Adrenal gland (tissue), 12 donors: ENCODE data around the gene ADD1. TPM values are rescaled to one million over a fixed set of nuclear protein-coding genes. Genes with fewer than 3 reads are reported as not detected.

Experiments
- DNase-seq, 7 donors: peaks; one replicate each; pipeline ENCODE4 v3.0.0-alpha.2; 2019 to 2020
- H3K27ac ChIP-seq, 5 donors: fragments of 200-600 bp; sonication (generic) in 4 of 5; 1 replicate in 3 of 5; 2 replicates in 2 of 5; pipeline versions ENCODE4 v1.5.1 to v1.8.0; 2016 to 2020; ENCODE audit warnings: mild to moderate bottlenecking in 1 of 5
- H3K27me3 ChIP-seq: fragments of 200-600 bp; 2 replicates; pipeline ENCODE4 v1.8.0; 2021
- H3K36me3 ChIP-seq, 2 donors: fragments of 200-600 bp; replicated peaks in 1 of 2; 1 replicate in 1 of 2; 2 replicates in 1 of 2; pipeline versions ENCODE4 v1.5.1 to v1.8.0; 2018 to 2022
- H3K4me1 ChIP-seq, 2 donors: fragments of 200-600 bp; replicated peaks in 1 of 2; 1 replicate in 1 of 2; 2 replicates in 1 of 2; pipeline versions ENCODE4 v1.5.1 to v1.8.0; 2018 to 2021
- H3K4me3 ChIP-seq, 4 donors: fragments of 200-600 bp; sonication (generic) in 3 of 4; one replicate each; pipeline ENCODE4 v1.5.1; 2016 to 2018
- H3K9me3 ChIP-seq, 3 donors: fragments of 200-600 bp; sonication (generic) in 1 of 3; replicated peaks in 1 of 3; 1 replicate in 2 of 3; 2 replicates in 1 of 3; pipeline versions ENCODE4 v1.5.1 to v1.8.0; 2016 to 2021
- POLR2A ChIP-seq, 2 donors: fragments of 450-650 bp; IDR thresholded peaks; one replicate each; pipeline ENCODE4 v1.6.1; 2017; ENCODE audit warnings: antibody characterized with exemption in 2 of 2, mild to moderate bottlenecking in 2 of 2, moderate library complexity in 1 of 2
- WGBS, 4 donors: extraction: QIAGEN DNeasy Blood & Tissue Kit in 2 of 4; methylation state at CpG; one replicate each; pipeline versions ENCODE4 v1.1.5 to v1.1.7; 2013 to 2017; 5-methylcytosine and 5-hydroxymethylcytosine counted together
- intact Hi-C, 2 donors: fragments of 100-400 bp; cut with DNase I; formaldehyde crosslinking; loops; one replicate each; pipeline versions ENCODE4 v1.14.1 to v1.15.0; 2022 to 2023
- polyA plus RNA-seq, 3 donors: library from polyadenylated mRNA; stranded (reverse); fragments of 200-250 nt in 2 of 3; fragments of 350-450 nt in 1 of 3; fragmentation: Illumina TruSeq in 1 of 3; extraction: RNeasy Lipid Tissue Mini Kit (QIAGEN cat#74804) in 1 of 3; gene quantifications; one replicate each; pipeline ENCODE4 v1.2.3, GENCODE V29; 2013 to 2014
- total RNA-seq, 9 donors: library from RNA; depleted of rRNA in 4 of 9; stranded (reverse); fragments of >200 nt in 4 of 9; fragments of 120-200 nt in 1 of 9; fragmentation: NEBNext Ultra II Directional in 1 of 9; extraction: Animal tissue kit (Norgen Biotek cat#: 25700) in 1 of 9; gene quantifications; one replicate each; pipeline versions ENCODE4 v1.1.0 to v1.2.4, GENCODE V29; 2013 to 2023
- TF ChIP-seq, protein P1 (sequence below), 6 experiments: fragments of 450-650 bp in 4 of 6; fragments of 200-600 bp in 2 of 6; sonication (generic) in 1 of 6; IDR thresholded peaks; 1 replicate in 5 of 6; 2 replicates in 1 of 6; pipeline versions ENCODE4 v1.5.1 to v1.8.0; 2016 to 2021; ENCODE audit warnings: antibody characterized with exemption in 6 of 6, mild to moderate bottlenecking in 2 of 6, moderate library complexity in 1 of 6
- donor health status: healthy with polysubstance abuse.
- donor health status: Bipolar disorder and iron deficiency.
- donor health status: DM: yes; HTN: yes; CAD: no.
- donor health status: DM: no; HTN: no; CAD: no.
- donor health status: DM: no; HTN: no; CAD: no.
- donor health status: DM: yes; HTN: yes; CAD: no.

Gene ADD1
- total and polyA plus RNA-seq, 12 donors = 134 to 468 (median 241) TPM

DNA sequence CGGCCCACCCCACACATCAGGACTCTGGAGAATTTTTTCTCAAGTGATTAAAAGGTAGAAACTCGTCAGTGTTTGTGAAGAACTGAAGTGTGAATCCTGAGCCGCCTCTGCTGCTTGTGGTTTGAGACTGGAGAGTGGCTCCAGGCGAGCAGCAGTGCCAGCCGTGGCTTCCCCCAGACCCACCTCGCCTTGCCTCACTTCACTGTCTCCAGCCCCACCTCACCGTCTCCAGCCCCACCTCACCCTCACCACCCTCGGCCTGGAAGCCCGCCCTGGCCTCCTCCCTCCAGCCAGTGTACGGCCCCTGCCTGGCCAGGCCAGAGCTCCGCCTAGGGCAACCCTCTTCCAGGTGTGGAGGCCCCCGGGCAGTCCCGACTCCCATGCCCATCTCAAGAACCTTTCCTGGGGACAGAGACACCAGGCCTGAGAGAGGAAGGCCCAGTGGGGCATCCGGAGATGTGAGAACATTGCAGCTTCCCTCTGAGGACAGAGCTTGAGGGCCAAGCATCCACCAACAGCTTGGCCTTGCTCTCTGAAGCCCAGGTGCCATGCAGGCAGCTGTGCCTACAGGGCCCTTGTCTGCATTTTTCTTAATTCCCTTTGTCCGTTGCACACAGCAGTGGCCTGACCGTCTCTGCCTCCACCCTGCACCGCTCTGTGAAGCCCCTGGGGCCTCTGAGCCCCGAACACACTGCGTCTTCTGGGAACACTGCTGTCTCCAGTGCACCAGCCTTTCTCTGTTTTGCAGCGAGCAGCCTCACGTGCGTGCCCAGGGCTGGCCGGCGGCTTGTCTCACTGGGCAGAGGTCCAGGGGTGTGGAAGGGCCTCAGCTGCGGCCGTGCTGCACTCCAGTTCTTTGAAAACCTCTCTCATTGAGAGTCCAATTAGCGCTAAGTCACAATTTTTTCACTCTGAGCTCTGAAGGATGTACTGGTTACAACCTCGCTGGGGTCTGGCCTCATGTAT is 37.0 kb upstream of the ADD1 start:
- no peak overlapping the region for H3K4me3 ChIP-seq
- H3K27ac ChIP-seq = peak overlapping the region in 2 of 5 donors; percentile 63 to 84
- H3K4me1 ChIP-seq = peaks cover 35 to 75% of the 10 kb centered on the region in 2 donors
- 63 to 70% (median 65%) methylated on average over 23 to 28 of the region's 28 CpGs for WGBS, 4 donors
- no peaks in the 10 kb centered on the region for H3K36me3 ChIP-seq
- H3K9me3 ChIP-seq = no peaks in the 10 kb centered on the region
- DNase-seq = peak in 4 of 7 donors; percentile 57 to 85 (median 60)
- H3K27me3 ChIP-seq = no peaks in the 10 kb centered on the region
- intact Hi-C loops = no loop called here
- TF ChIP-seq, protein P1, sequence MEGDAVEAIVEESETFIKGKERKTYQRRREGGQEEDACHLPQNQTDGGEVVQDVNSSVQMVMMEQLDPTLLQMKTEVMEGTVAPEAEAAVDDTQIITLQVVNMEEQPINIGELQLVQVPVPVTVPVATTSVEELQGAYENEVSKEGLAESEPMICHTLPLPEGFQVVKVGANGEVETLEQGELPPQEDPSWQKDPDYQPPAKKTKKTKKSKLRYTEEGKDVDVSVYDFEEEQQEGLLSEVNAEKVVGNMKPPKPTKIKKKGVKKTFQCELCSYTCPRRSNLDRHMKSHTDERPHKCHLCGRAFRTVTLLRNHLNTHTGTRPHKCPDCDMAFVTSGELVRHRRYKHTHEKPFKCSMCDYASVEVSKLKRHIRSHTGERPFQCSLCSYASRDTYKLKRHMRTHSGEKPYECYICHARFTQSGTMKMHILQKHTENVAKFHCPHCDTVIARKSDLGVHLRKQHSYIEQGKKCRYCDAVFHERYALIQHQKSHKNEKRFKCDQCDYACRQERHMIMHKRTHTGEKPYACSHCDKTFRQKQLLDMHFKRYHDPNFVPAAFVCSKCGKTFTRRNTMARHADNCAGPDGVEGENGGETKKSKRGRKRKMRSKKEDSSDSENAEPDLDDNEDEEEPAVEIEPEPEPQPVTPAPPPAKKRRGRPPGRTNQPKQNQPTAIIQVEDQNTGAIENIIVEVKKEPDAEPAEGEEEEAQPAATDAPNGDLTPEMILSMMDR (IDR thresholded peaks at IDR 0.05) = no peak
- TF ChIP-seq POLR2A (IDR thresholded peaks at IDR 0.05) = no peak

DNA sequence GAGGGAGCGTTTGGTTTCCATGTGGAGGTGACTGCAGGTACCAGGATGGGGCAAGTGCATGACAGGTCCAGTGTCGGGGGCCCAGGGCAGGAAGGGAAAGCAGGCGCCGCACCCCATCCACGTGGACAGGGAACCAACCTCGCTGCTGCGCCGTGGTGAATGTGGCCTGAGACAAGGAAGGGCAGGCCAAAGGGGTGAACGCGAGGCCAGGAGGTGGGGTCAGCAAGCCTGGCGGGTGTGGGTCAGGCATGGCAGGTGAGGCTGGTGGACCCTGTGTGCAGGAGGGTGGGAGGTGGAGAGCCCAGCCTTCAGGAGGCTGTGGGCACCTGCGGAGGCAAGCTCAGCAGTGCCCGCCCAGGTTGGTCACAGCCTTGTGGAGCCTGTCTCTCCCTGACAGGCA is 36.1 kb upstream of the ADD1 start:
- 69 to 98% (median 90%) methylated on average over 11 to 13 of the region's 13 CpGs for WGBS, 4 donors
- no peak for TF ChIP-seq POLR2A (IDR thresholded peaks at IDR 0.05)
- TF ChIP-seq, protein P1 (IDR thresholded peaks at IDR 0.05) = no peak
- Histone ChIP-seq H3K4me1 (peaks cover 32 to 75% of the 10 kb centered on the region in 2 donors), H3K36me3 (no peaks in the 10 kb centered on the region), H3K27ac (peak overlapping the region in 2 of 5 donors; percentile 16 to 63), H3K4me3 (no peak overlapping the region), H3K27me3 (no peaks in the 10 kb centered on the region), H3K9me3 (no peaks in the 10 kb centered on the region)
- DNase-seq = no peak
- intact Hi-C loops = no loop called here

DNA sequence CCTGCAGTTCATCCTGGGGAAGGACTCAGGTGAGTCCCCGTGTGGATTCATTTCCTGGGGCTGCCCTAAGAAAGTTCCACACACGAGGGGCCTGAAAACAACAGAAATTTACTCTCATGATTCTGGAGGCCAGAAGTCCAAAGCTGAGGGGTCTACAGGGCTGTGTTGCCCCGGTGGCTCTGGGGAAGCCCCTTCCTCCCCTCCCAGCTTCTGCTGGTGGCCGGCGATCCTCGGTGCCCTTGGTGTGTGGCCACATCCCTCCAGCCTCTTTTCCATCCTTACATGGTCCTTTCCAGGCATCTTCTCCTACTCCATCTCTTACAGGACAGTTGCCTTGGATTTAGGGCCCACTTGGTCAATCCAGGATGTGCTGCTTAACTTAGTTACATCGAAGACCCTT is 35.6 kb upstream of the ADD1 start:
- no peak for DNase-seq
- Histone ChIP-seq H3K27ac (peak overlapping the region in 1 of 5 donors; percentile 16), H3K27me3 (no peaks in the 10 kb centered on the region), H3K4me3 (no peak overlapping the region), H3K4me1 (peaks cover 32 to 75% of the 10 kb centered on the region in 2 donors), H3K36me3 (no peaks in the 10 kb centered on the region), H3K9me3 (no peaks in the 10 kb centered on the region)
- intact Hi-C loops = no loop called here
- WGBS, 4 donors = 93 to 97% (median 96%) methylated on average over 5 to 7 of the region's 7 CpGs
- TF ChIP-seq, protein P1 (IDR thresholded peaks at IDR 0.05) = no peak
- no peak for TF ChIP-seq POLR2A (IDR thresholded peaks at IDR 0.05)

DNA sequence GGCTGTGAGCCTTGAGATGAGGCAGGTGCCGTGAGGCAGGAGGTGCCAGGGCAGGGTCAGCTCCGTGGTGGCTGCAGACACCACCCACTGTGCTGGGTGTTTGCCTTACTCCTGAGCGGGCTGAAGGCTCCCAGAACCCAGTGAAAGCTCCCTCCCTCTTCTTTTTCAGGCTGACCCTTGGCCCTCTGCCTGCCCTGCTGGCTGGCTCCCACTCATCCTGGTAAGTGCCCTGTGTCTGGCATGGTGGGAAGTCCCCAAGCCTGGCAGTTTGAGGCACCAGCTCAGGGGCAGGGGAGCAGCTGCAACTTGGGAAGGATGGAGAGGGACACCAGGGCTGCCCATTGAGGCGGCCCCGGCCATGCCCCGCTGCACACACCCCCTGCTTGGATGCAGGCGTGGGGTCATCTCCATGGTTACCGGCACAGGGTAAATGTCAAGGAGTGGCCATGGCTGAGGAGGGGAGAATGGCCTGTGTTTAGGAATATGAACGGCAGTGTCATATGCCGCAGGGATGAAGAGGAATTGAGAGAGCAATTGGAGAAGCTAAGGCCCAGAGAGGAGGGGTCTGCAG is 33.9 kb upstream of the ADD1 start:
- H3K27me3 ChIP-seq = no peaks in the 10 kb centered on the region
- TF ChIP-seq POLR2A (IDR thresholded peaks at IDR 0.05) = no peak
- TF ChIP-seq, protein P1 (IDR thresholded peaks at IDR 0.05) = no peak
- intact Hi-C loops = no loop called here
- no peaks in the 10 kb centered on the region for H3K9me3 ChIP-seq
- H3K27ac ChIP-seq = peak overlapping the region in 2 of 5 donors; percentile 21 to 89
- H3K36me3 ChIP-seq = no peaks in the 10 kb centered on the region
- no peak for DNase-seq
- H3K4me3 ChIP-seq = no peak overlapping the region
- WGBS, 4 donors = 66 to 89% (median 80%) methylated on average over 4 to 10 of the region's 10 CpGs
- H3K4me1 ChIP-seq = peaks cover 32 to 58% of the 10 kb centered on the region in 2 donors
